Measurements from ENCODE around the gene VTI1A.

- TF ChIP-seq CTCF (IDR thresholded peaks at IDR 0.05) (no peak), POLR2A (IDR thresholded peaks at IDR 0.05) (no peak)
These were observed 107.2 kb downstream of the VTI1A start for GRCh38 chr10:112554263-112554662.

All from adrenal gland (tissue), 5 donors.